ENCODE measurements around the gene SPAG8.

DNA sequence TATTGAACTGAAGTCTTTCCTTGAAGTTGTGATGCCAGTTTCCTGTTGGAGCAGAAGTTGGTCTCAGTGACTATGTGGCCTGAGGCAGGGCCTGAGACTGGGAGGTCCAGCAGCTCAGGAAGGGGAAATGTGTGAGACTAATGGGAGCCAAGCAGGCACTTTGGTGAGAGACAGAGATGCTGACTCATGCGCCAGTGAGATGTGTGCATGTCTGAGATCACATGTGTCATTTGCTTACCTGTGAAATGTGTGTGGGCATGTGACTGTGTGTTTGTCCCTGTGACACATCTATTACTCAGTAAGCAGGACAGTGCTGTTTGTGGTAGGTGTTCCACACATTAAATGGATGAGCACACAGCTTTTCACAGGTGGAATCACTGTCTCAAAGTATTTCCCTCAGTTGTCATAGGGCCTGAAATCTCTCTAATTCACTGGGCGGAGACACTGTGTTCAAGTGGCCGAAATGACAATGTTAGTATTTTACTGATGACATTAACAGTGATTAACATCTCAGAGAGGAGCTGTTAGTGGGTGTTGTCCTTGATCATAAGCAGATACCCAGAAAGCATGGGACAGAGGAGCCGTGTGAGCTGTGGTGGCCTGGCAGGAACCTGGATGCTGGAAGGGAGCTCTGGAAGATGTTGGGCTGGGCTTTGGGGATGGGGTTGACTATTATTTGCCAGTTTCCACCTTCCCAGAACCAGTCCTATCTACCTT, 13.2 kb downstream of the SPAG8 start:
- TF ChIP-seq GATA2 (IDR thresholded peaks at IDR 0.05; ENCODE audit: low read depth, low read length), result no peak
- no peak for TF ChIP-seq GATA3 (IDR thresholded peaks at IDR 0.05; ENCODE audit: low read depth, low read length)
